ENCODE measurements around the gene ADCY5.

Gene ADCY5

DNA sequence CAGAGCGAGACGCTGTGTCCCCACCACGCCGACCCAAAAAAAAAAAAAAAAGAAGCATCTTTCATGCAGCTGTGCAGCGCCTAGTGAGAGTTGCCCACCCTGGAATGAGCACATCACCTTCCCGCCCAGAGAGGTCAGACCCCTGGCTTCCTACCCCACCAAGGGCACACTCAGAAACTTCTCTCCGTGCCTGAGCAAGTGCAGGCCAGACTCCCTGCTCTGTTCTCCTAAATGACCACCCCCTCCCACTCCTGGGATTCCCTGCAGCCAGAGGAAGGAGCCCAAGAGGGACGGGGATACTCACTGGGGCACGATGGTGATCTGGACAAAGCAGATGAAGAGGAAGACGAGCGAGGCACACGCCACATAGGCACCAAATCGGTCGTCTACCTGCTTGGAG, 131.2 kb downstream of the ADCY5 start:
- no peak for TF ChIP-seq FOXP2 (optimal IDR thresholded peaks at IDR 0.05; ENCODE audit: borderline replicate concordance, extremely low read depth, extremely low read length, insufficient read depth)
- no peak for TF ChIP-seq POLR2AphosphoS5 (IDR thresholded peaks at IDR 0.05; ENCODE audit: low read depth, low read length)
- TF ChIP-seq, protein P1, sequence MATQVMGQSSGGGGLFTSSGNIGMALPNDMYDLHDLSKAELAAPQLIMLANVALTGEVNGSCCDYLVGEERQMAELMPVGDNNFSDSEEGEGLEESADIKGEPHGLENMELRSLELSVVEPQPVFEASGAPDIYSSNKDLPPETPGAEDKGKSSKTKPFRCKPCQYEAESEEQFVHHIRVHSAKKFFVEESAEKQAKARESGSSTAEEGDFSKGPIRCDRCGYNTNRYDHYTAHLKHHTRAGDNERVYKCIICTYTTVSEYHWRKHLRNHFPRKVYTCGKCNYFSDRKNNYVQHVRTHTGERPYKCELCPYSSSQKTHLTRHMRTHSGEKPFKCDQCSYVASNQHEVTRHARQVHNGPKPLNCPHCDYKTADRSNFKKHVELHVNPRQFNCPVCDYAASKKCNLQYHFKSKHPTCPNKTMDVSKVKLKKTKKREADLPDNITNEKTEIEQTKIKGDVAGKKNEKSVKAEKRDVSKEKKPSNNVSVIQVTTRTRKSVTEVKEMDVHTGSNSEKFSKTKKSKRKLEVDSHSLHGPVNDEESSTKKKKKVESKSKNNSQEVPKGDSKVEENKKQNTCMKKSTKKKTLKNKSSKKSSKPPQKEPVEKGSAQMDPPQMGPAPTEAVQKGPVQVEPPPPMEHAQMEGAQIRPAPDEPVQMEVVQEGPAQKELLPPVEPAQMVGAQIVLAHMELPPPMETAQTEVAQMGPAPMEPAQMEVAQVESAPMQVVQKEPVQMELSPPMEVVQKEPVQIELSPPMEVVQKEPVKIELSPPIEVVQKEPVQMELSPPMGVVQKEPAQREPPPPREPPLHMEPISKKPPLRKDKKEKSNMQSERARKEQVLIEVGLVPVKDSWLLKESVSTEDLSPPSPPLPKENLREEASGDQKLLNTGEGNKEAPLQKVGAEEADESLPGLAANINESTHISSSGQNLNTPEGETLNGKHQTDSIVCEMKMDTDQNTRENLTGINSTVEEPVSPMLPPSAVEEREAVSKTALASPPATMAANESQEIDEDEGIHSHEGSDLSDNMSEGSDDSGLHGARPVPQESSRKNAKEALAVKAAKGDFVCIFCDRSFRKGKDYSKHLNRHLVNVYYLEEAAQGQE (IDR thresholded peaks at IDR 0.05; ENCODE audit: insufficient read depth in 1 of 2, low read depth in 2 of 2, low read length in 2 of 2): no peak
- no peak for TF ChIP-seq TAF1 (IDR thresholded peaks at IDR 0.05; ENCODE audit: borderline replicate concordance, insufficient read depth, low read length)
- TF ChIP-seq SIN3A (IDR thresholded peaks at IDR 0.05; ENCODE audit: borderline replicate concordance, insufficient read depth, low read length): no peak

DNA sequence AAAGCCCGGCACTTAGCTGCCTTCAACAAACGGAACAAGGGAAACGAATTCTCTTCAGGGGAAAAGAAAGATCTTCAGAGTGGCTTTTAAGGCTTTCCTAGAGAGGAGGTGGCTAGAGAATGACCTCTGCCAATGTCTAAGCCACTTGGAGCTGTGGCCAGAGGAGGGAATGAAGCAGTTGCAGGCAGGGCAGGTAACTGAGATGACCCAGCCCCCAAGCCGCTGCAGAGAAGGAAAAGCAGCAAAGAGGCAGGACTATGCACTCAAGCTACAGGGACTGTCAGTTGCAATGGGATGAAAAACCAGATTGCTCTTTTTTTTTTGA, 133.7 kb downstream of the ADCY5 start:
- TF ChIP-seq, protein P1 (IDR thresholded peaks at IDR 0.05; ENCODE audit: insufficient read depth in 1 of 2, low read depth in 2 of 2, low read length in 2 of 2): no peak
- TF ChIP-seq FOXP2 (optimal IDR thresholded peaks at IDR 0.05; ENCODE audit: borderline replicate concordance, extremely low read depth, extremely low read length, insufficient read depth): no peak
- no peak for TF ChIP-seq POLR2AphosphoS5 (IDR thresholded peaks at IDR 0.05; ENCODE audit: low read depth, low read length)
- TF ChIP-seq TAF1 (IDR thresholded peaks at IDR 0.05; ENCODE audit: borderline replicate concordance, insufficient read depth, low read length): no peak
- TF ChIP-seq SIN3A (IDR thresholded peaks at IDR 0.05; ENCODE audit: borderline replicate concordance, insufficient read depth, low read length): no peak

DNA sequence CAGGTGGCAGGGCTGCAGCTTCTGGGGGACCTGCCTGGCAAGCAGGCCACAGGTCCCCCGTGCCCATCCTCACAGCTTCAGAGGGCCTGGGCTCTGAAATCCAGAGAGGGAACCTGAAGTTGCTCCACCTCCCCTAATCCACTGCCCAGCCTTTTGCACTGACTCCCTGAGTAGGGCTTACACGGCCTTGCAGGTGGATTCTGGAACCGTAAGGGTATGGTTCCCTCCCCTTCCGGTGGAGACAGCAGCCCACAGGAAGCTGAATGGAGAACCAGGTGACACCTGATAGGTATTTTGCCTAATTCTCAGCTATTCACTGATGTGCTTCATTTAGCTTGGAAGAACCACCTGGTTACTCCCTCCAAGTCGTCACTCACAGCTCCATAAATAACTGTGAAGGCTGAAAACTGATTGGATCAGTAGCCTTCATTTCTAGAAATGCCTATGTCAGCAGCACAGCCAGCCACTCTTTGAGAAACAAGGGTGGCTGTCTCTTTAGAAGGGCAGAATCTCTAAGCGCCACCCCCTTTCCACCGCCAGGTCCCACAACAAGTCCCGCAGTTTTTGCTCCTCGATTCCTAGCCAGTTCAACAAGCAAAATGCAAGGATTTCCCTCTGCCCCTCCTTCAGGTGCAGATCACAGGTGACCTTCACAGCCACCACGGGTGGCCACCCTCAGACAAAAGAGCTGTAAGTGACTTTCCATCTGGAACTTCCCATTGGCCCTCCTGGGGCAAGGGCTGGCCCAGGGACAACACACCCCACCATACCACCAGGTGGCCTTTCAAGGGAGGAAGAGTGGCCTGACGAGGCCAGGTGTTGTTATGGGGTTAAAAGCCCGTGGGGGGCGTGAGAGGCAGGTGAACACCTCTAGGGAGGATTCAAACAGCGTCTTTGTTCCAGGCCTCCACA, 134.3 kb downstream of the ADCY5 start:
- TF ChIP-seq POLR2AphosphoS5 (IDR thresholded peaks at IDR 0.05; ENCODE audit: low read depth, low read length): no peak
- TF ChIP-seq FOXP2 (optimal IDR thresholded peaks at IDR 0.05; ENCODE audit: borderline replicate concordance, extremely low read depth, extremely low read length, insufficient read depth): no peak
- no peak for TF ChIP-seq SIN3A (IDR thresholded peaks at IDR 0.05; ENCODE audit: borderline replicate concordance, insufficient read depth, low read length)
- TF ChIP-seq, protein P1 (IDR thresholded peaks at IDR 0.05; ENCODE audit: insufficient read depth in 1 of 2, low read depth in 2 of 2, low read length in 2 of 2): no peak
- TF ChIP-seq TAF1 (IDR thresholded peaks at IDR 0.05; ENCODE audit: borderline replicate concordance, insufficient read depth, low read length): no peak

- TF ChIP-seq, protein P1 (IDR thresholded peaks at IDR 0.05; ENCODE audit: insufficient read depth in 1 of 2, low read depth in 2 of 2, low read length in 2 of 2): no peak
- no peak for TF ChIP-seq POLR2AphosphoS5 (IDR thresholded peaks at IDR 0.05; ENCODE audit: low read depth, low read length)
- no peak for TF ChIP-seq TAF1 (IDR thresholded peaks at IDR 0.05; ENCODE audit: borderline replicate concordance, insufficient read depth, low read length)
- no peak for TF ChIP-seq FOXP2 (optimal IDR thresholded peaks at IDR 0.05; ENCODE audit: borderline replicate concordance, extremely low read depth, extremely low read length, insufficient read depth)
Observed at GRCh38 chr3:123313889-123314288, 135.0 kb downstream of the ADCY5 start.

Data from PFSK-1 (cell line).